ENCODE measurements around the gene ZNF423.

ZNF423 gene

DNA sequence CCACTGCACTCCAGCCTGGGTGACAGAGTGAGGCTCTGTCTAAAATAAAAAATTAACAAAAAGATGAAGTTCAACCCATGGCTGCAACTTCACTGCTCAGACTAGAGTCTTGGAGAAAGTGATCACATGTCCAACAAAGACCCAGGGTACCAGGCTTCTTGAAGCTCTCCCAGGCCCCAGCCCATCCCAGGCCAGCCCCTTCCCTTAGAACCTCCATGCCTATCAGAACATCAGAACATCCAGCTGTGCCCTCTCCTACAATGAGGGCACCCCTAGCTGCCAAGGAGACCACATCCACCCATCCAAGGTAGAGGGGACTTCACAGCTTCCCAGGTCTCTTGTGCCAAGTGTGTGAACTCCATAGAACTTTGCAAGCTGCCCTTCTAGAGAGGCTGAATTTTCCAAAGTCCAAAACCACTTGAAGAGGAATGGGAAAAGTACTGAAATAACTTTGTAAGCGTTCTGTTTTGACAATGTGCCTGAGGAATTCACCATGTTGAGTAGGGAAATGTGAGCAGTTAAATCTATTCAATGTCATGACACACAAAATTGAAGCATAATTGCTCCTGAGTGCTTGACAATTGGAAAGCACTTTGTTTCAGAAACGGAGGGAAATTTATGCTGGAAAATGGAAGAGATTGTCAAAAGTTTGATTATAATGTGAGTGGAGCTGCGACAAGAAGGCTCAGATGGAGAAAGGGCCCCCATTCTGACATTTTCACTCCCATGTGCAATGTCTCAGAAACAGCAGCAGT, 230.4 kb downstream of the ZNF423 start:
- DNase-seq (ENCODE audit: low read depth in 2 of 2), result no peak

DNA sequence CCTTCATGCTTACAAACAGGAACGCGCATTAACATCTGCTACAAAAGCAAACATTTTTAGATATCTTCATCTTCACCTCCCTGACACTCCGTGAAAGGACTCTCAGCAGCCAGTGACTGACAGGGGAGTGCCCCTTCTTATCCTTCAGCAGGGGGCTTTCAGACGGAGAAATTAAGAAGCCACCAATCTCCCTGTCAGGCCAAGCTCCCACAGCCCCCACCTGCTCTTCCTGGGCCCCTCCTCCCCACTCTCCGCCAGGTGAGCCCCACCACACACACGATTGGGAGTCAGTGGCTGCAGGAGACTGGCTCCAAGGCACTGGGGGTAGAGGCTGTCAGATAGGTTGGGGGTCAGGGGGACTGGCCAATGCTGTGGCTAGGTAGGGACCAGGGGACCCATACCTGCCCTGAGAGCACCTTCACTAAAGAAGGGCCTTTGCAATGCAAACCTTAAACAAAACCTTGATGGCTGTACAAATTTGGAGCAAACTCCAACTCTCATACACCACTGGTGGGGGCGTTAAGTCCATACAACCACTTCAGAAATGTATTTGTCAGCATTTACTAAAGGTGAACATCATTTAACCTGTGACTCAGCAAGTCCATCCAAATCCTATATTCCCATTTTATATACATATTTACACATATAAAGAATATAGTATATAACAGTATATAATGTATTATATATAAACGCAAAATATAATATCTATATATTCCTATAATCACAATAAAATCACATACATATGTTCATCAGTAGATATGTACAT, 232.2 kb downstream of the ZNF423 start:
- DNase-seq (ENCODE audit: low read depth in 2 of 2), result no peak

GRCh38 chr16:49622421-49623402, 233.2 kb downstream of the ZNF423 start:
- DNase-seq (ENCODE audit: low read depth in 2 of 2), result no peak

GRCh38 chr16:49622084-49622390, 233.9 kb downstream of the ZNF423 start:
- no peak for DNase-seq (ENCODE audit: low read depth in 2 of 2)

GRCh38 chr16:49621241-49622083, 234.4 kb downstream of the ZNF423 start:
- DNase-seq (ENCODE audit: low read depth in 2 of 2), result no peak

DNA sequence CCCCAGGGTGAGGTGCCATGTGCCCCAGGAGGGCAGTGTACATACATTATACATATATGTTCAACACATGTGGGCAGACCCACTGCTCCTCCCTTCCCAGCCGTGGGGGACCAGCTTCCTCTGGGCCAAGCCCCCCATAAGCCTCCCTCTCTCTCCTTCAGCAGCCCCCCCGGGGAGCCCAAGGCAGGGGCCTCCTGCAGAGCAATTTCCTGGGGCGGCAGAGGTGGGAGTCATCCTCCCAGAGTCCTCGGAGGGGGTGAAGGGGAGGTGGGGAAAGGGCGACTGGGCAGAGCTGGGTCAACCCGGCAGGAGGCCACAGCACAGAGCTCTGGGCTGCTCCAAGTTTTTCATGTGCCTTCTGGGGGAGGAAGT, 235.1 kb downstream of the ZNF423 start:
- DNase-seq (ENCODE audit: low read depth in 2 of 2), result no peak

- DNase-seq (ENCODE audit: low read depth in 2 of 2), result no peak
Observed at GRCh38 chr16:49620158-49620868, 235.6 kb downstream of the ZNF423 start.

DNA sequence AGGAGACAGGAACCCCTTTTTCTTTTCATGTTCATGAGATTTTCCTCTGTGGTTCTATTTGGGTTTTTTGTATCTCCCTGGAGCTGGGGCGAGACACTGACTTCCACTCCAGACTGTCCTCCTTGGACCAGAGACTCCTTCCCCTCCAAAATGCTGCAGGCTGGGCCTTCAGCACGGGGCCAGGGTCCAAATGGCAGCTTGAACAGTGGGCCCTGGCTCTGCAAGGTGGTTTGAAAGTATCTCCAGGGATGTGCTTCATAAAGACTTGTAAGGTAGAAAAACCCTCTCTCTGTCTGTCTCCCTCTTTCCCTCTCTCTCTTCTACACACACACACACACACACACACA, 236.1 kb downstream of the ZNF423 start:
- DNase-seq (ENCODE audit: low read depth in 2 of 2), result no peak

- DNase-seq (ENCODE audit: low read depth in 2 of 2), result no peak
Observed at GRCh38 chr16:49618955-49619354, 237.0 kb downstream of the ZNF423 start.

- no peak for DNase-seq (ENCODE audit: low read depth in 2 of 2)
Observed at GRCh38 chr16:49617710-49618330, 238.1 kb downstream of the ZNF423 start.

DNA sequence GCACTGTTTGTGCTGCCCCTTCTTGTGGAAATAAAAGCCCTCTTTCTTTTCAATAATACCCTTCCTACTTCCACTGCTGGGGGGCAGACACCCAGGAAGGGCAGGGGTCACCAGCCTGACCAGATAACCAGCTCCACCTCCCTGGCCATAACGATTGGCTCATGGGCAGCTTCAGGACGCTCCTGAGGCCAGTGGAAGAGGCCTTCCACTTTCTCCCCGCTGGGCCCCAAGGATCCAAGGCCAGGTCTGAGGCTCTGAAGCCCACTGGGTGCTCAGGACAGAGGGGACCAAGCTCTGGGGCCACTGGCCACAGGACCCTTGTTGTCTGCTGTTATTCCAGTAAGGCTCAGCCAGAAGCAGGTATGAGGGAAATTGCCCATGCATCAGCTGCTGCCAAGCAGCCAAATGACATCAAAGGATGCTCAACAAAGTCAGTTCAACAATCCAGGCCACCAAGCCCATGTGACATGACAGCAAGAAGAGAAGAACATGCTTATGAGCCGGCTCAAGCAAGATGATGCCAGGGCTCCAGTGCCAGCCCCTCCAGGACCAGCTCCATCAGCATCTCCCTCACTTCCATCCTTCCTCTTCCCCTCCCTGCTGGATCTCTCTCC, 238.8 kb downstream of the ZNF423 start:
- no peak for DNase-seq (ENCODE audit: low read depth in 2 of 2)

DNA sequence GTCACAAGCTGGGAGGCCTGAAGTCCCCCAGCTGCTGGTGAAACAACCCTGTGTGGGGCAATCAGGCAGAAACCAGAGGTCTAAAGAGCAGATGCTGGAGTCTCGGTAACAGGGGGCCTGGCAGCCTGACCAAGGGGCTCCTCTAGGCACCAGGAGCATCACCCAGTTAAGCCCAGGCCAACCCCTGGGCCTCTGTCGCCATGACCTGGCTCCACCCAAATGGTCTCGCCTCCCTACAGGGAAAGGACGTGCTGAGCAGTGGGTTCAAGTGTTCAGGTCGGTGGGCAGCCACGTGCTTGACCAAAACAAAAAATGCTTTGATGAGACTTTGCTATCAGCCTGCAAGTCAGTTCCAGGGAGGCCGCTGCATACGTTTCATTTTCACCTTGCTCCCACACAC, 240.3 kb downstream of the ZNF423 start:
- DNase-seq (ENCODE audit: low read depth in 2 of 2), result no peak

- DNase-seq (ENCODE audit: low read depth in 2 of 2), result no peak
Observed at GRCh38 chr16:49610983-49611382, 244.9 kb downstream of the ZNF423 start.

- peak in 1 of 2 experiments; percentile 12 for DNase-seq (ENCODE audit: low read depth in 2 of 2)
Observed at GRCh38 chr16:49608779-49609178, 247.1 kb downstream of the ZNF423 start.

- no peak for DNase-seq (ENCODE audit: low read depth in 2 of 2)
Observed at GRCh38 chr16:49608098-49608497, 247.8 kb downstream of the ZNF423 start.

- DNase-seq (ENCODE audit: low read depth in 2 of 2), result no peak
Observed at GRCh38 chr16:49605536-49606254, 250.2 kb downstream of the ZNF423 start.

DNA sequence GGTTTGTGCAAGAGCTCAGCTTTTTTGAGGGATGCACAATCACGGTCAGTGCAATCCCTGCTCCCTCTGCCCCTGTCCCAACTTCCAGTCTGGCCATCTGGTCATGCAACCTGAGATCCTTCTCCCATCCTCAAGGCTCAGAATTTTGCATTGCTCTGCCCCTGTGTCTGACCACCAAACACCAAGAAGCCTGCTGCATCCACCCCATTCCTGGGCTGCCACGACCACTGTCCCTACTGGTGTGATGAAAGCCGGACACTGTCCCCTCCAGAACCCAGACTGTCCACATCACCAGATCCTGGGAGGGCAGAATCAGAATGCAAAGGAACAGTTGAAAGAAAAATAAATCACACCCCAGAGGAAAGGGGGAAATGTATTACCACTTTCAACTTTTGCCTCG, 251.3 kb downstream of the ZNF423 start:
- no peak for DNase-seq (ENCODE audit: low read depth in 2 of 2)

- no peak for DNase-seq (ENCODE audit: low read depth in 2 of 2)
Observed at GRCh38 chr16:49603956-49604355, 252.0 kb downstream of the ZNF423 start.

DNA sequence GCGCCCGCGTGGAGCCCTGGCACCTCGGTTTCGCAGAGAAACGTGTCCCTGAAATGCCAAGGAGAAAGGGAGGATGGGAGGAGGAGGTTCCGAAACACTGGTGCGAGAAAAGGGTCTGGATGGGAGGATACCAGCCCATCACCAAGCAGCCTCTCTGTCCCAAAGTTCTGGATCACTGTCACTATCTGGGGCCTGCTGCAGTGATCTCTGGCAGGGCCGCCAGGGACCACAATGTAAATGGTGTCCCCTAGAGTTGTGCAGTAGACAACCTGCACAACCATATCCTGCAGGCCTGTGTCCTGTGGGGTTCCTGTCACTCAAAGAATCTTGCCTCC, 253.0 kb downstream of the ZNF423 start:
- no peak for DNase-seq (ENCODE audit: low read depth in 2 of 2)
